T-helper 1 cell (primary cell): ENCODE results near the gene URM1.
"Not testable (repeated sequence)": the region's sequence is repeated elsewhere in the genome, so short reads cannot be mapped to it uniquely, and the experiment has no call there.

ENCODE experiments used
- DNase-seq, 5 donors: peaks; one replicate each; pipeline ENCODE4 v3.0.0-alpha.2; 2012 to 2020
- total RNA-seq, 4 donors: gene quantifications; one replicate each; lab custom pipeline; 2026; lab: John Stamatoyannopoulos, UW

URM1 gene
- total RNA-seq = 19.9 to 33.2 (median 26.2) reads per million in 4 donors

GRCh38 chr9:128370752-128371629 lies at the start of gene URM1:
TSS of gene URM1 (plus strand) at chr9:128371374. CDS start at chr9:128371381, 7 bp downstream.
- peak; percentile 91 to 98 (median 93) for DNase-seq

- no peak for DNase-seq
Measured at GRCh38 chr9:128321879-128322403, 49.2 kb upstream of the URM1 start.

GRCh38 chr9:128322404-128323211 lies 48.6 kb upstream of the URM1 start, which contains the start of the genes COQ4 and TRUB2:
TSS of gene COQ4 (plus strand) at chr9:128322839. CDS start at chr9:128322859, 20 bp downstream.
TSS of gene TRUB2 (minus strand) at chr9:128322447. CDS start at chr9:128322408, 39 bp downstream.
- DNase-seq = peak; percentile 84 to 95 (median 89)

GRCh38 chr9:128323212-128323730 lies 47.9 kb upstream of the URM1 start:
- DNase-seq = no peak

GRCh38 chr9:128323791-128324190 lies 47.4 kb upstream of the URM1 start:
- no peak for DNase-seq

GRCh38 chr9:128324401-128324800 lies 46.8 kb upstream of the URM1 start:
- no peak for DNase-seq

- no peak for DNase-seq
Measured at GRCh38 chr9:128325629-128326028, 45.5 kb upstream of the URM1 start.

- DNase-seq = no peak
Measured at GRCh38 chr9:128333451-128333869, 37.7 kb upstream of the URM1 start.

- no peak for DNase-seq
Measured at GRCh38 chr9:128335161-128335560, 36.0 kb upstream of the URM1 start.

GRCh38 chr9:128335914-128336313 lies 35.3 kb upstream of the URM1 start:
- no peak for DNase-seq

GRCh38 chr9:128337936-128338335 lies 33.2 kb upstream of the URM1 start:
- no peak for DNase-seq

- not testable (repeated sequence) for DNase-seq
Measured at GRCh38 chr9:128338852-128339614, 32.1 kb upstream of the URM1 start.

GRCh38 chr9:128339761-128340690 lies 31.1 kb upstream of the URM1 start, which contains the start of gene SLC27A4:
TSS of gene SLC27A4 (plus strand) at chr9:128340527. CDS start at chr9:128343133, 2,606 bp downstream.
- DNase-seq = peak; percentile 70 to 86 (median 78)

- DNase-seq = no peak
Measured at GRCh38 chr9:128340691-128341434, 30.3 kb upstream of the URM1 start.

- DNase-seq = peak; percentile 21 to 74 (median 47)
Measured at GRCh38 chr9:128341435-128341849, 29.7 kb upstream of the URM1 start.

GRCh38 chr9:128342971-128343680 lies 28.0 kb upstream of the URM1 start:
- DNase-seq = no peak

GRCh38 chr9:128343855-128344254 lies 27.3 kb upstream of the URM1 start:
- no peak for DNase-seq

GRCh38 chr9:128344931-128345605 lies 26.1 kb upstream of the URM1 start:
- DNase-seq = no peak

- DNase-seq = no peak
Measured at GRCh38 chr9:128349125-128349524, 22.0 kb upstream of the URM1 start.
